Smooth muscle cell (in vitro differentiated cells): ENCODE measurements around the gene GPR18. TPM values are rescaled to one million over a fixed set of nuclear protein-coding genes. Genes with fewer than 3 reads are reported as not detected.

ENCODE experiments used
- DNase-seq: peaks from one replicate; lab custom pipeline; 2025; ENCODE audit not compliant: unreplicated experiment; lab: John Stamatoyannopoulos, UW
- H2AFZ ChIP-seq: fragments of 200-600 bp; sonication (generic); 2 replicates; pipeline ENCODE4 v1.6.0; 2016; ENCODE audit warnings: antibody characterized with exemption, low read depth, mild to moderate bottlenecking
- H3F3A ChIP-seq: fragments of 200-600 bp; sonication (generic); 2 replicates; pipeline ENCODE4 v1.6.0; 2017; ENCODE audit warnings: antibody characterized with exemption, low read depth
- H3K27ac ChIP-seq: fragments of 200-600 bp; sonication (generic); 2 replicates; pipeline ENCODE4 v1.5.1; 2016; ENCODE audit warnings: low read depth, mild to moderate bottlenecking
- H3K27me3 ChIP-seq: fragments of 200-600 bp; sonication (generic); 2 replicates; pipeline ENCODE4 v1.6.1; 2016; ENCODE audit warnings: low read depth, mild to moderate bottlenecking
- H3K36me3 ChIP-seq: fragments of 200-600 bp; sonication (generic); 2 replicates; pipeline ENCODE4 v1.5.1; 2016; ENCODE audit warnings: low read depth
- H3K4me1 ChIP-seq: fragments of 200-600 bp; sonication (generic); 2 replicates; pipeline ENCODE4 v1.5.1; 2016; ENCODE audit warnings: low read depth
- H3K4me2 ChIP-seq: fragments of 200-600 bp; sonication (generic); 2 replicates; pipeline ENCODE4 v1.6.0; 2016; ENCODE audit warnings: mild to moderate bottlenecking
- H3K4me3 ChIP-seq: fragments of 200-600 bp; sonication (generic); 2 replicates; pipeline ENCODE4 v1.5.1; 2016; ENCODE audit warnings: mild to moderate bottlenecking
- H3K79me2 ChIP-seq: fragments of 200-600 bp; sonication (generic); 2 replicates; pipeline ENCODE4 v1.6.0; 2016; ENCODE audit warnings: low read depth, mild to moderate bottlenecking
- H3K9ac ChIP-seq: fragments of 200-600 bp; sonication (generic); 2 replicates; pipeline ENCODE4 v1.6.0; 2016; ENCODE audit warnings: low read depth
- H3K9me3 ChIP-seq: fragments of 200-600 bp; sonication (generic); replicated peaks from 2 replicates; pipeline ENCODE4 v1.5.1; 2016; ENCODE audit warnings: low read depth
- H4K20me1 ChIP-seq: fragments of 200-600 bp; sonication (generic); 2 replicates; pipeline ENCODE4 v1.6.0; 2016; ENCODE audit warnings: low read depth
- WGBS: methylation state at CpG from one replicate; pipeline ENCODE4 v1.1.7; 2016; ENCODE audit warnings: low lambda C conversion rate; 5-methylcytosine and 5-hydroxymethylcytosine counted together
- polyA plus RNA-seq: library from polyadenylated mRNA; unstranded; fragments of >200 nt; fragmentation: Nextera tagmentation; extraction: Ambion mirVana; gene quantifications from 2 replicates; pipeline ENCODE4 v1.2.1, GENCODE V29; 2016
- total RNA-seq: library from RNA; depleted of rRNA; stranded (reverse); fragments of >200 nt; gene quantifications from 2 replicates; pipeline ENCODE4 v1.2.3, GENCODE V29; 2014
- TF ChIP-seq, protein P1 (sequence below): fragments of 200-600 bp; sonication (generic); IDR thresholded peaks from 2 replicates; pipeline ENCODE4 v1.5.1; 2017; ENCODE audit warnings: borderline replicate concordance, mild to moderate bottlenecking, antibody characterized with exemption; ENCODE audit not compliant: insufficient read depth, poor library complexity, severe bottlenecking

GPR18 gene
- total and polyA plus RNA-seq, 2 experiments from 2014 or later, result not detected

DNA sequence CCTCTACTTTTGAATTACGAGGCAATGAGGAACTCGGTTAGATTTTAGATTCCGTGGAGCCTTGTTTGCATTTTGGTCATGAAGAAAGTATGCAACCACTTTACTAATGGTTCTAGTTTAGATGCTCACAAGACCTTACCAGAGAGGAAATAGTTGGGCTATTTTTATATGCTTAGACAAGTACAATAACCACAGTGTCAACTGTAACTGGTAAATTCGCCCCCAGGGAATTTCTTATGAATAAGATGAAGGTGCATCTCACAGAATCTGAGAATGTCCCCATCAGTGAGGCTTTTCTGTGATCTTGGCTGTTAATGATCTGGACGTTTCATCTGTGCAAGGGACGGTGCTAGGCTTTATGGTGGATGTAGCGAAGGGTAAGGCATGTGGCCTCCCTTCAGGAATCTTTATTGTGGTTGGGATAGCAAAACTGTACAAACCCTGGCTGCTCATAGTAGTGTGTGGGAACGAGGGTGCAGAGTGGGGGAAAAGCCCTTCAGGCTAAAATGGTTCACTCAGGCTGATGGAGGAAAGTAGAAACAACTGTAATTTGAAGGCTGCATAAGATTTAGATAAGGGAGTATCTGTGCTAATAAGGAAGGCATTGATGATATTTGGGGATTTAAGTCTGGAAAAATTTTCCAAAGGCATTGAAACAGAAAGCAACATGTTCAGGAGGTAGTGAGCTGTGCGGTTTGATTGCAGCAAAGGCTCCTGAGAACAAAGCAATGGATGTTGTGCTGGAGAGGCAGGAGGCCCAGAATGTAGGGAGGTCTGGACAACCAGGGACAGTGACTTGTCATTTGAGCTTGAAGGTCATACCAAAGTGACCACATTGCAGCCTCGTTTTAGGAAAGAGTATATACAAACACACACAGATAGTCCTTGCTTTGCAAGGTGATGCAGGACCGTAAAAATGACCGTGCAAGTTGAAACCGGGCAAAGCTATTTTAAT is 29.2 kb downstream of the GPR18 start:
- no peaks in the 10 kb centered on the region for H3K36me3 ChIP-seq
- H3K27me3 ChIP-seq, result no peaks in the 10 kb centered on the region
- peaks cover 4% of the 10 kb centered on the region for H3F3A ChIP-seq
- H3K9me3 ChIP-seq, result no peaks in the 10 kb centered on the region
- TF ChIP-seq, protein P1, sequence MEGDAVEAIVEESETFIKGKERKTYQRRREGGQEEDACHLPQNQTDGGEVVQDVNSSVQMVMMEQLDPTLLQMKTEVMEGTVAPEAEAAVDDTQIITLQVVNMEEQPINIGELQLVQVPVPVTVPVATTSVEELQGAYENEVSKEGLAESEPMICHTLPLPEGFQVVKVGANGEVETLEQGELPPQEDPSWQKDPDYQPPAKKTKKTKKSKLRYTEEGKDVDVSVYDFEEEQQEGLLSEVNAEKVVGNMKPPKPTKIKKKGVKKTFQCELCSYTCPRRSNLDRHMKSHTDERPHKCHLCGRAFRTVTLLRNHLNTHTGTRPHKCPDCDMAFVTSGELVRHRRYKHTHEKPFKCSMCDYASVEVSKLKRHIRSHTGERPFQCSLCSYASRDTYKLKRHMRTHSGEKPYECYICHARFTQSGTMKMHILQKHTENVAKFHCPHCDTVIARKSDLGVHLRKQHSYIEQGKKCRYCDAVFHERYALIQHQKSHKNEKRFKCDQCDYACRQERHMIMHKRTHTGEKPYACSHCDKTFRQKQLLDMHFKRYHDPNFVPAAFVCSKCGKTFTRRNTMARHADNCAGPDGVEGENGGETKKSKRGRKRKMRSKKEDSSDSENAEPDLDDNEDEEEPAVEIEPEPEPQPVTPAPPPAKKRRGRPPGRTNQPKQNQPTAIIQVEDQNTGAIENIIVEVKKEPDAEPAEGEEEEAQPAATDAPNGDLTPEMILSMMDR, result no peak
- H3K27ac ChIP-seq, result peak overlapping the region; percentile 33
- H3K4me3 ChIP-seq, result no peak overlapping the region
- peak overlapping the region; percentile 67 for H3K4me2 ChIP-seq
- peaks cover 90% of the 10 kb centered on the region for H4K20me1 ChIP-seq
- H3K9ac ChIP-seq, result no peak overlapping the region
- no peak for DNase-seq
- peaks cover 54% of the 10 kb centered on the region for H3K79me2 ChIP-seq
- H3K4me1 ChIP-seq, result peaks cover 6% of the 10 kb centered on the region
- no peak overlapping the region for H2AFZ ChIP-seq
- 36% methylated on average over 13 of the region's 13 CpGs for WGBS

DNA sequence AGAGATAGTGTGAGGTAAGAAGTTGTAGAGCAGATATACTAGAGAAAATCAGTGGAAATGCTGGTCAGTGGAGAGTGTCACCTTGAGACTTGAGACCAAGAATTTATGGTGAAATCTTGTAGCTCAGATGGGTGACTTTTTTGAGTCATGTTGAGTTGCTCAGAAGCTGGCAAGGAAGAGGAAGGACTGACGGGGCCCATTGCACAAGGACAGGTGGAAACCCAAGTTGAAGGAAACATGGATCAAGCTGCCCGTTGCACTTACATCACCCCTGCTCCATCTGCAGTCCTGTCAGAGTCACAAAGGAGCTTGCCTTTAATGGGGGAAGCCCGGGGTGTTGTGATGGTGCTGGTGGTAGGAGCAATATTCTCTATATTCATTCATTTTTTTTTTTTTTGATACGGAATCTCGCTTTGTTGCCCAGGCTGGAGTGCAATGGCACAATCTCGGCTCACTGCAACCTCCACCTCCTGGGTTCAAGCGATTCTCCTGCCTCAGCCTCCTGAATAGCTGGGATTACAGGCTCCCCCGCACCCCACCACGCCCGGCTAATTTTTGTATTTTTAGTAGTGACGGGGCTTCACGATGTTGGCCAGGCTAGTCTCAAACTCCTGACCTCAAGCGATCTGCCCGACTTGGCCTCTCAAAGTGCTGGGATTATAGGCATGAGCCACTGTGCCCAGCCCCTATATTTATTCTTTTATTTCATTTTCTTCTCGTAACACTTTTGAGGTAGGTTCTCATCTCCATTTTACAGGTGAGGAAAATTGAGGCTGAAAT is 30.1 kb downstream of the GPR18 start:
- H3K79me2 ChIP-seq, result peaks cover 58% of the 10 kb centered on the region
- 87% methylated on average over 15 of the region's 15 CpGs for WGBS
- H3K36me3 ChIP-seq, result no peaks in the 10 kb centered on the region
- H3K4me1 ChIP-seq, result peaks cover 11% of the 10 kb centered on the region
- H3K9ac ChIP-seq, result no peak overlapping the region
- H3F3A ChIP-seq, result peaks cover 4% of the 10 kb centered on the region
- no peaks in the 10 kb centered on the region for H3K9me3 ChIP-seq
- no peak for DNase-seq
- peak overlapping the region; percentile 33 for H3K27ac ChIP-seq
- H4K20me1 ChIP-seq, result peaks cover 91% of the 10 kb centered on the region
- no peaks in the 10 kb centered on the region for H3K27me3 ChIP-seq
- H3K4me3 ChIP-seq, result no peak overlapping the region
- no peak overlapping the region for H2AFZ ChIP-seq
- H3K4me2 ChIP-seq, result peak overlapping the region; percentile 67
- TF ChIP-seq, protein P1, result no peak

DNA sequence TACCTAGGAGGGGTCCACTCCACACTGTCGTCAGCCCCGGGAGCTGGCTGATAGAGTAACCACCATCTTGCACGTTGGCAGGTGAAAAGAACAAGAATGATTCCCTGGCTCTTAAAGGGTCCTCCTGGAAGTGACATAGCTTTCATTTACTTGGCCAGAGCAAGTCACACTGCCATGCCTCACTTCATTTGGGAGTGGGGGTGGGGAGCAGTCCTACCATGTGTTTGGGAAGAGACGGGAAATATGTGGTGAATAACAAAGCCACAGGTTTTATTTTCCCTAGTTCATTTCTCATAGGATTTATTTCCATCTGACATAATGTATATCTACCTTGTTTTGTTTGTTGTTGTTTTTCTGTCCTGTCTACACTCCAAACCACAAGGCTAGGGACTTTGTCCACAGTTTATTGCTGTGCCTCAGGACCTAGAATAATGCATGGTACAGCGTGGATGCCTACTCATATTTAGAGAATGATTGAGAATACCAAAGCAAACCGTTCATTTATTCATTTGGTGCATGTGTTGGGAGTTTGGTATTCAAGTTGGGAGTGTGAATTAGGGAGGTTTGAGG is 30.8 kb downstream of the GPR18 start:
- Histone ChIP-seq H3K9me3 (no peaks in the 10 kb centered on the region), H3K4me3 (no peak overlapping the region), H3K27ac (no peak overlapping the region), H3K4me1 (peaks cover 11% of the 10 kb centered on the region), H3K4me2 (no peak overlapping the region), H4K20me1 (peaks cover 89% of the 10 kb centered on the region), H3K79me2 (peaks cover 57% of the 10 kb centered on the region), H3K27me3 (no peaks in the 10 kb centered on the region), H2AFZ (no peak overlapping the region), H3K9ac (no peak overlapping the region), H3F3A (peaks cover 4% of the 10 kb centered on the region), H3K36me3 (no peaks in the 10 kb centered on the region)
- 96% methylated on average over 6 of the region's 6 CpGs for WGBS
- DNase-seq, result no peak
- TF ChIP-seq, protein P1, result no peak
